ENCODE measurements around the gene MAGEA3.
"Not testable (repeated sequence)": the region's sequence is repeated elsewhere in the genome, so short reads cannot be mapped to it uniquely, and the experiment has no call there.

Gene MAGEA3

DNA sequence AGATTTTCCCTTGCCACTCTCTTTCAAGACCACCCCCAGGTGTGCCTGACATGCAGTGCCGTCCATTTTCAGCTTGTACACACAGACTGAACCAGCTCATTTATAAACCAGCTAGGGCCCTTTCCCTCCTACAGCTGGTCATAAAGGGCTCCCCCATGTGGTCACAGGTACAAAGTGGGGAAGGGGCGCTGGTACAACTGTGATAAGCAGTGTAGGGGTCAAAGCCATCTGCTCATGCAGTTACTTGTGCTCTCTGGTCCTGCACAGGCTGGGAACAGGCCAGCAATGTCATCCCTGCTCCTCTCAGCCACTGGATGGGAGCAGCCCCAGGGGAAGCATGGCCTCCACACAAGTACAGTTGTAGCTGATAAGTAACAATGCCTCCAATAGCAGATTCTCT is 40.3 kb upstream of the MAGEA3 start:
- Histone ChIP-seq H3K4me3 (ENCODE audit: low read depth, low read length) (no peak overlapping the region), H3K27ac (no peak overlapping the region), H2AFZ (no peak overlapping the region), H3K9me3 (ENCODE audit: control insufficient read depth, low read length) (no peaks in the 10 kb centered on the region), H3K27me3 (ENCODE audit: control insufficient read depth, insufficient read depth, low read length) (no peaks in the 10 kb centered on the region), H3K4me2 (ENCODE audit: low read length) (no peak overlapping the region), H3K9ac (no peak overlapping the region), H3K79me2 (no peaks in the 10 kb centered on the region), H3K36me3 (ENCODE audit: control insufficient read depth, insufficient read depth, low read length) (no peaks in the 10 kb centered on the region), H3K4me1 (no peaks in the 10 kb centered on the region)
- no peak for TF ChIP-seq CTCF (IDR thresholded peaks at IDR 0.05)

GRCh38 chrX:152663086-152663485 is 35.5 kb upstream of the MAGEA3 start:
- Histone ChIP-seq H3K4me1 (no peaks in the 10 kb centered on the region), H2AFZ (no peak overlapping the region), H3K79me2 (no peaks in the 10 kb centered on the region), H3K9me3 (ENCODE audit: control insufficient read depth, low read length) (no peaks in the 10 kb centered on the region), H3K27me3 (ENCODE audit: control insufficient read depth, insufficient read depth, low read length) (no peaks in the 10 kb centered on the region), H3K4me2 (ENCODE audit: low read length) (no peak overlapping the region), H3K27ac (no peak overlapping the region), H3K4me3 (ENCODE audit: low read depth, low read length) (no peak overlapping the region), H3K9ac (no peak overlapping the region), H3K36me3 (ENCODE audit: control insufficient read depth, insufficient read depth, low read length) (no peaks in the 10 kb centered on the region)
- TF ChIP-seq CTCF (IDR thresholded peaks at IDR 0.05): no peak

- H3K4me1 ChIP-seq: no peaks in the 10 kb centered on the region
- no peaks in the 10 kb centered on the region for H3K9me3 ChIP-seq (ENCODE audit: control insufficient read depth, low read length)
- no peak overlapping the region for H2AFZ ChIP-seq
- H3K27me3 ChIP-seq (ENCODE audit: control insufficient read depth, insufficient read depth, low read length): no peaks in the 10 kb centered on the region
- no peaks in the 10 kb centered on the region for H3K79me2 ChIP-seq
- no peak overlapping the region for H3K4me2 ChIP-seq (ENCODE audit: low read length)
- TF ChIP-seq CTCF (IDR thresholded peaks at IDR 0.05): no peak
- no peak overlapping the region for H3K9ac ChIP-seq
- no peak overlapping the region for H3K27ac ChIP-seq
- no peaks in the 10 kb centered on the region for H3K36me3 ChIP-seq (ENCODE audit: control insufficient read depth, insufficient read depth, low read length)
- H3K4me3 ChIP-seq (ENCODE audit: low read depth, low read length): no peak overlapping the region
Measured at GRCh38 chrX:152674135-152674534, 24.5 kb upstream of the MAGEA3 start.

GRCh38 chrX:152674652-152675051 is 23.9 kb upstream of the MAGEA3 start:
- H3K4me2 ChIP-seq (ENCODE audit: low read length); H3K4me3 ChIP-seq (ENCODE audit: low read depth, low read length); H3K27me3 ChIP-seq (ENCODE audit: control insufficient read depth, insufficient read depth, low read length); H2AFZ ChIP-seq; H3K79me2 ChIP-seq; H3K36me3 ChIP-seq (ENCODE audit: control insufficient read depth, insufficient read depth, low read length); H3K4me1 ChIP-seq; H3K9me3 ChIP-seq (ENCODE audit: control insufficient read depth, low read length); H3K27ac ChIP-seq; H3K9ac ChIP-seq: not testable (repeated sequence)

DNA sequence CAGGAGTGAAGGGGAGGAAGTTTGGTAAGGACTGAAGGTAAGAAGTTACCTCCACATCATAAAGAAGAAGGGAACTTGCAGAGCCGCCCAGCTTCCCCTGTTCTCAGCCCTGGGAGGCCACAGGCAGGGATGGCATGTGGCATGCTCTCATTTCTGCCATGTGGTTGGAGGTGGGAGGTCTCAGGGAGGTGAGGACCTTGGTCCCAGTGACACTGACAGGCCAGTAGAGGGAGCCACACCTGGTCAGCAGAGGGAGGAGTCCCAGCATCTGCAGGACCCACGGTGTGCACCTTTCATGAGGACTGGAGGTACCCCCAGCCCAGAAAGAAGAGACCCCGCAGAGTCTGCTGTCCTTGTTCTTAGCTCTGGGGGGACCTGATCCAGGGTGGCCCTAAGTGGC is 17.6 kb upstream of the MAGEA3 start:
- not testable (repeated sequence) for H3K9me3 ChIP-seq (ENCODE audit: control insufficient read depth, low read length); H3K4me2 ChIP-seq (ENCODE audit: low read length); H3K4me1 ChIP-seq; H2AFZ ChIP-seq; H3K36me3 ChIP-seq (ENCODE audit: control insufficient read depth, insufficient read depth, low read length); H3K4me3 ChIP-seq (ENCODE audit: low read depth, low read length); H3K27ac ChIP-seq; H3K9ac ChIP-seq; H3K79me2 ChIP-seq; H3K27me3 ChIP-seq (ENCODE audit: control insufficient read depth, insufficient read depth, low read length)

DNA sequence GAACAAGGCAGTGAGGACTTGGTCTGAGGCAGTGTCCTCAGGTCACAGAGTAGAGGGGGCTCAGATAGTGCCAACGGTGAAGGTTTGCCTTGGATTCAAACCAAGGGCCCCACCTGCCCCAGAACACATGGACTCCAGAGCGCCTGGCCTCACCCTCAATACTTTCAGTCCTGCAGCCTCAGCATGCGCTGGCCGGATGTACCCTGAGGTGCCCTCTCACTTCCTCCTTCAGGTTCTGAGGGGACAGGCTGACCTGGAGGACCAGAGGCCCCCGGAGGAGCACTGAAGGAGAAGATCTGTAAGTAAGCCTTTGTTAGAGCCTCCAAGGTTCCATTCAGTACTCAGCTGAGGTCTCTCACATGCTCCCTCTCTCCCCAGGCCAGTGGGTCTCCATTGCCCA is 1.8 kb downstream of the MAGEA3 start:
- H3K9me3 ChIP-seq (ENCODE audit: control insufficient read depth, low read length); H3K27ac ChIP-seq; H3K9ac ChIP-seq; H3K4me3 ChIP-seq (ENCODE audit: low read depth, low read length); H3K27me3 ChIP-seq (ENCODE audit: control insufficient read depth, insufficient read depth, low read length); H2AFZ ChIP-seq; H3K79me2 ChIP-seq; H3K36me3 ChIP-seq (ENCODE audit: control insufficient read depth, insufficient read depth, low read length); H3K4me1 ChIP-seq; H3K4me2 ChIP-seq (ENCODE audit: low read length): not testable (repeated sequence)

- not testable (repeated sequence) for H3K36me3 ChIP-seq (ENCODE audit: control insufficient read depth, insufficient read depth, low read length); H3K4me2 ChIP-seq (ENCODE audit: low read length); H2AFZ ChIP-seq; H3K4me1 ChIP-seq; H3K9me3 ChIP-seq (ENCODE audit: control insufficient read depth, low read length); H3K4me3 ChIP-seq (ENCODE audit: low read depth, low read length); H3K79me2 ChIP-seq; H3K27ac ChIP-seq; H3K9ac ChIP-seq; H3K27me3 ChIP-seq (ENCODE audit: control insufficient read depth, insufficient read depth, low read length)
Measured at GRCh38 chrX:152706500-152706899, 7.9 kb downstream of the MAGEA3 start.

GRCh38 chrX:152709173-152709572 is 10.6 kb downstream of the MAGEA3 start, which contains the start of gene CSAG2:
TSS of gene CSAG2 (minus strand) at chrX:152709273. CDS start at chrX:152709112, 161 bp downstream.
- not testable (repeated sequence) for H3K4me2 ChIP-seq (ENCODE audit: low read length); H3K9me3 ChIP-seq (ENCODE audit: control insufficient read depth, low read length); H3K4me3 ChIP-seq (ENCODE audit: low read depth, low read length); H3K27ac ChIP-seq; H3K4me1 ChIP-seq; H3K27me3 ChIP-seq (ENCODE audit: control insufficient read depth, insufficient read depth, low read length); H3K79me2 ChIP-seq; H3K9ac ChIP-seq; H3K36me3 ChIP-seq (ENCODE audit: control insufficient read depth, insufficient read depth, low read length); H2AFZ ChIP-seq

DNA sequence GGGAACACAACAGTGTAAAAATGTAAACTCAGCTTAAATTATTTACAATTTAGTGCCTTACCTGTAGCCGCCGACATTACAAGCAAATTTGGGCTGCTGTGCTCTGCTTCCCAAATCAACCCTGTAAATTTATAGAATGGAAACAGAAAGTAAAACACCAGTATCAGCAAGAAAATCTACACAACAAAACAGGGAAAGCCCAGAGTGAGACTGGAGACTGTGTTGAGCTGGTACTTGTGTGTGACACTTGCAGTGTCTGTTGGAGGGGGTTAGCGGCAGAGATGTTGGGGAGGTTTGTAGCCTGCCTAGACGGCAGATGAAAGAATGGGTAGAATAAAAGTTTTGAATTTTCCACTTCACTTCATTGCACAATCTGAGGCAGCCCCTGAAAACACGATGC is 14.6 kb downstream of the MAGEA3 start:
- H3K9ac ChIP-seq; H3K79me2 ChIP-seq; H3K36me3 ChIP-seq (ENCODE audit: control insufficient read depth, insufficient read depth, low read length); H2AFZ ChIP-seq; H3K27ac ChIP-seq; H3K9me3 ChIP-seq (ENCODE audit: control insufficient read depth, low read length); H3K27me3 ChIP-seq (ENCODE audit: control insufficient read depth, insufficient read depth, low read length); H3K4me2 ChIP-seq (ENCODE audit: low read length); H3K4me1 ChIP-seq; H3K4me3 ChIP-seq (ENCODE audit: low read depth, low read length): not testable (repeated sequence)

Measured in parathyroid adenoma (tissue), 2 donors.